ENCODE data around the gene SRCIN1. TPM values are rescaled to one million over a fixed set of nuclear protein-coding genes. Genes with fewer than 3 reads are reported as not detected.
"Not testable (repeated sequence)": the region's sequence is repeated elsewhere in the genome, so short reads cannot be mapped to it uniquely, and the experiment has no call there.

The SRCIN1 gene
- 1.4 TPM for total RNA-seq
- long read RNA-seq, partial matches to known transcripts: 1 of 1 reads
- long read RNA-seq, other reads (novel, unspliced or antisense): 0 of 1 reads

- intact Hi-C loops (cut with DNase I): loop anchor here (2.0 to 5.0 kb wide), 2 partner anchors 21 to 56 kb away; no protein-coding TSS in a partner anchor
- DNase-seq (ENCODE audit: missing footprints) (peak; percentile 81), ATAC-seq (no peak)
Observed at GRCh38 chr17:38605841-38606645, at the start of gene SRCIN1. SRCIN1 (minus strand) TSS chr17:38605952; CDS start chr17:38605705, 247 bp downstream.

GRCh38 chr17:38654411-38655398, 49.0 kb upstream of the SRCIN1 start:
- intact Hi-C loops (cut with DNase I): no loop called here
- DNase-seq (ENCODE audit: missing footprints) (no peak), ATAC-seq (no peak)

GRCh38 chr17:38653679-38654078, 47.9 kb upstream of the SRCIN1 start:
- no peak for ATAC-seq
- DNase-seq (ENCODE audit: missing footprints): no peak
- intact Hi-C loops (cut with DNase I): no loop called here

GRCh38 chr17:38653230-38653629, 47.5 kb upstream of the SRCIN1 start:
- intact Hi-C loops (cut with DNase I): no loop called here
- no peak for ATAC-seq

GRCh38 chr17:38650653-38651173, 45.0 kb upstream of the SRCIN1 start:
- intact Hi-C loops (cut with DNase I); DNase-seq (ENCODE audit: missing footprints); ATAC-seq: not testable (repeated sequence)

More at GRCh38 chr17:38653230-38653629, 47.5 kb upstream of the SRCIN1 start:
- DNase-seq (ENCODE audit: missing footprints): no peak

- intact Hi-C loops (cut with DNase I): no loop called here
- ATAC-seq (no peak), DNase-seq (ENCODE audit: missing footprints) (no peak)
Observed at GRCh38 chr17:38637951-38638350, 32.2 kb upstream of the SRCIN1 start.

- ATAC-seq (no peak), DNase-seq (ENCODE audit: missing footprints) (no peak)
- intact Hi-C loops (cut with DNase I): no loop called here
Observed at GRCh38 chr17:38636054-38636453, 30.3 kb upstream of the SRCIN1 start.

- DNase-seq (ENCODE audit: missing footprints) (no peak), ATAC-seq (no peak)
- intact Hi-C loops (cut with DNase I): no loop called here
Observed at GRCh38 chr17:38632334-38632733, 26.6 kb upstream of the SRCIN1 start.

- ATAC-seq (no peak), DNase-seq (ENCODE audit: missing footprints) (no peak)
- intact Hi-C loops (cut with DNase I): no loop called here
Observed at GRCh38 chr17:38628441-38628840, 22.7 kb upstream of the SRCIN1 start.

- no peak for ATAC-seq
- intact Hi-C loops (cut with DNase I): no loop called here
Observed at GRCh38 chr17:38627957-38628356, 22.2 kb upstream of the SRCIN1 start.

GRCh38 chr17:38626606-38627226, 21.0 kb upstream of the SRCIN1 start:
- DNase-seq (ENCODE audit: missing footprints); intact Hi-C loops (cut with DNase I); ATAC-seq: not testable (repeated sequence)

More at GRCh38 chr17:38627957-38628356, 22.2 kb upstream of the SRCIN1 start:
- DNase-seq (ENCODE audit: missing footprints): no peak

GRCh38 chr17:38625482-38625881, 19.7 kb upstream of the SRCIN1 start:
- ATAC-seq (no peak), DNase-seq (ENCODE audit: missing footprints) (no peak)
- intact Hi-C loops (cut with DNase I): no loop called here

- ATAC-seq; DNase-seq (ENCODE audit: missing footprints); intact Hi-C loops (cut with DNase I): not testable (repeated sequence)
Observed at GRCh38 chr17:38624782-38625355, 19.1 kb upstream of the SRCIN1 start.

GRCh38 chr17:38621538-38621937, 15.8 kb upstream of the SRCIN1 start:
- intact Hi-C loops (cut with DNase I): no loop called here
- ATAC-seq (no peak), DNase-seq (ENCODE audit: missing footprints) (no peak)

- intact Hi-C loops (cut with DNase I): no loop called here
- ATAC-seq: no peak
Observed at GRCh38 chr17:38620551-38621277, 15.0 kb upstream of the SRCIN1 start.

GRCh38 chr17:38619937-38620550, 14.3 kb upstream of the SRCIN1 start:
- DNase-seq (ENCODE audit: missing footprints) (no peak), ATAC-seq (no peak)
- intact Hi-C loops (cut with DNase I): no loop called here

More at GRCh38 chr17:38620551-38621277, 15.0 kb upstream of the SRCIN1 start:
- DNase-seq (ENCODE audit: missing footprints): no peak

GRCh38 chr17:38619451-38619795, 13.7 kb upstream of the SRCIN1 start:
- intact Hi-C loops (cut with DNase I): no loop called here
- ATAC-seq (no peak), DNase-seq (ENCODE audit: missing footprints) (no peak)

Measured in Right ventricle myocardium inferior (tissue), 1 donor.